ENCODE data around the gene RFTN1.

DNA sequence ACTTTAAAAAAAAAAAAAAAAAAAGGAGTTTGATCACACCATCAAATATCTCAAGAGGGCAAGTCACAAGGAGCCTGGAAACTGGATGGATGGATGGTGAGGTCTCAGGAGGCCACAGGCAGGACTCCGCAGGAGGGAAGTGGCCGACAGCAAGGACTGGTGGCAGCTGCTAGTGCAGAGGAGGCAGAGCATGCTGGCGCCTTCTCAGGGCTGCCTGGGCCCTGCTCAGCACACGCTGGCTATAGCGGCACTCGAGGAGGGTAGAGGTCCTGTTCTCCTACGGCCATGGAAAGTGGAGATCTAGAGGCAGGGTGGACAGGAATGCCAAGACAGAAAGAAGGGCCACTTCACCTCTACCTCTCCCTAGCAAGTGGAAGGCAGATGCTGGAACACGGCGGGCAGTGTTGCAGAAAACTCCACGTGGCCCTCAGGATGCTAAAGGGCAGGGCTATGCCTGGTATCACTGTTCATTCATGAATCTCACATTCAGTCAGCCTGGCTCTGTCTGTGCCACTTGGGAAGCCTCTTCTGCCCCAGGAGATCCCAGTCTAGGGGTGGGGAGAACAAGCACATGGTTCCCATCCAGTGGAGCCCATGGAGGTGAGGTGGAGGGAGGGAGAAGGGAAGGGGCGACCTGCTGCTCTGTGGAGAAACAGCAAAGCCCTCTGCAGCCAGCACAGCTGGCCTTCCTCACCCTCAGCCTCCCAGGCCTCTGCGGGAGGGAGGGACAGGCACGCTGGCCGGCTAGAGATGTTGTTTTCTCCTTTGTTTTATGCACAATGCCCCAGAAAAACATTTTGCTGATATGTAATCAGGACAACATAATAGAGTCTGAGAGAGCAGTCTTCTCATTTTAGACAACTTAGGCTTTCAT lies 177.5 kb downstream of the RFTN1 start:
- TF ChIP-seq POLR2A (IDR thresholded peaks at IDR 0.05; ENCODE audit: low read depth, low read length) (no peak; the same call in 1 of the 2 replicates), TAF1 (IDR thresholded peaks at IDR 0.05; ENCODE audit: low read depth, low read length) (no peak), POLR2AphosphoS5 (IDR thresholded peaks at IDR 0.05; ENCODE audit: low read depth, low read length) (no peak), POU2F2 (IDR thresholded peaks at IDR 0.05; ENCODE audit: low read depth, low read length) (no peak)
